MG63 (cell line): ENCODE measurements around the gene KRTAP10-3. TPM values are rescaled to one million over a fixed set of nuclear protein-coding genes. Genes with fewer than 3 reads are reported as not detected.
A peak's percentile ranks its signal among the peaks of the same experiment; 100 is the strongest.

ENCODE experiments used
- DNase-seq: peaks from one replicate; pipeline ENCODE4 v3.0.0-alpha.2; 2020
- H3K27me3 ChIP-seq: fragments of 250-450 bp; sonication (Bioruptor Pico); 2 replicates; pipeline ENCODE4 v1.5.1; 2020; ENCODE audit warnings: mild to moderate bottlenecking, moderate library complexity
- H3K36me3 ChIP-seq: fragments of 250-450 bp; sonication (Bioruptor Pico); 2 replicates; pipeline ENCODE4 v1.5.1; 2020; ENCODE audit warnings: mild to moderate bottlenecking, moderate library complexity
- H3K4me3 ChIP-seq: fragments of 250-450 bp; sonication (Bioruptor Pico); 2 replicates; pipeline ENCODE4 v1.5.1; 2020; ENCODE audit warnings: mild to moderate bottlenecking, moderate library complexity
- H3K9me3 ChIP-seq: fragments of 250-450 bp; sonication (Bioruptor Pico); 2 replicates; pipeline ENCODE4 v1.5.1; 2020; ENCODE audit warnings: mild to moderate bottlenecking, moderate library complexity
- total RNA-seq: library from RNA; depleted of rRNA; stranded (reverse); fragments of >200 nt; shearing (Covaris generic); gene quantifications from 2 replicates; pipeline ENCODE4 v1.2.3, GENCODE V29; 2014; ENCODE audit warnings: low replicate concordance

KRTAP10-3 gene
- total RNA-seq, 1 experiment from 2014 or later = not detected

GRCh38 chr21:44521301-44521927, 37.2 kb downstream of the KRTAP10-3 start:
- Histone ChIP-seq H3K4me3 (no peak overlapping the region), H3K27me3 (peaks cover 8% of the 10 kb centered on the region; the same call in 1 of the 2 replicates), H3K9me3 (peaks cover 14% of the 10 kb centered on the region), H3K36me3 (no peaks in the 10 kb centered on the region)
- no peak for DNase-seq

- Histone ChIP-seq H3K27me3 (peaks cover 8% of the 10 kb centered on the region; the same call in 1 of the 2 replicates), H3K36me3 (no peaks in the 10 kb centered on the region), H3K9me3 (peaks cover 14% of the 10 kb centered on the region), H3K4me3 (no peak overlapping the region)
- no peak for DNase-seq
Measured at GRCh38 chr21:44520326-44521300, 38.0 kb downstream of the KRTAP10-3 start.

GRCh38 chr21:44519346-44520325, 39.0 kb downstream of the KRTAP10-3 start:
- peaks cover 8% of the 10 kb centered on the region; the same call in 1 of the 2 replicates for H3K27me3 ChIP-seq
- H3K4me3 ChIP-seq = no peak overlapping the region
- no peaks in the 10 kb centered on the region for H3K36me3 ChIP-seq
- DNase-seq = no peak
- H3K9me3 ChIP-seq = peaks cover 11% of the 10 kb centered on the region

GRCh38 chr21:44518686-44519085, 39.9 kb downstream of the KRTAP10-3 start:
- Histone ChIP-seq H3K4me3 (no peak overlapping the region), H3K9me3 (peaks cover 6% of the 10 kb centered on the region), H3K36me3 (no peaks in the 10 kb centered on the region), H3K27me3 (peaks cover 8% of the 10 kb centered on the region; the same call in 1 of the 2 replicates)
- no peak for DNase-seq

GRCh38 chr21:44517175-44517899, 41.3 kb downstream of the KRTAP10-3 start:
- DNase-seq = peak; percentile 71
- peaks cover 8% of the 10 kb centered on the region; the same call in 1 of the 2 replicates for H3K27me3 ChIP-seq
- no peaks in the 10 kb centered on the region for H3K36me3 ChIP-seq
- H3K4me3 ChIP-seq = peak overlapping the region; percentile 6; the same call in 1 of the 2 replicates
- H3K9me3 ChIP-seq = peaks cover 3% of the 10 kb centered on the region; the same call in 1 of the 2 replicates

- Histone ChIP-seq H3K9me3 (peaks cover 3% of the 10 kb centered on the region; the same call in 1 of the 2 replicates), H3K36me3 (no peaks in the 10 kb centered on the region), H3K4me3 (no peak overlapping the region), H3K27me3 (peaks cover 8% of the 10 kb centered on the region; the same call in 1 of the 2 replicates)
- no peak for DNase-seq
Measured at GRCh38 chr21:44516828-44517174, 41.8 kb downstream of the KRTAP10-3 start.

GRCh38 chr21:44516342-44516741, 42.3 kb downstream of the KRTAP10-3 start:
- Histone ChIP-seq H3K4me3 (no peak overlapping the region), H3K27me3 (peaks cover 8% of the 10 kb centered on the region; the same call in 1 of the 2 replicates), H3K36me3 (no peaks in the 10 kb centered on the region), H3K9me3 (peaks cover 3% of the 10 kb centered on the region; the same call in 1 of the 2 replicates)
- DNase-seq = no peak

GRCh38 chr21:44515359-44516165, 43.0 kb downstream of the KRTAP10-3 start:
- DNase-seq = no peak
- Histone ChIP-seq H3K27me3 (peaks cover 8% of the 10 kb centered on the region; the same call in 1 of the 2 replicates), H3K36me3 (no peaks in the 10 kb centered on the region), H3K9me3 (peaks cover 3% of the 10 kb centered on the region; the same call in 1 of the 2 replicates), H3K4me3 (no peak overlapping the region)

- Histone ChIP-seq H3K36me3 (no peaks in the 10 kb centered on the region), H3K9me3 (peaks cover 3% of the 10 kb centered on the region; the same call in 1 of the 2 replicates), H3K27me3 (peaks cover 7% of the 10 kb centered on the region; the same call in 1 of the 2 replicates), H3K4me3 (no peak overlapping the region)
- DNase-seq = no peak
Measured at GRCh38 chr21:44514746-44515358, 43.7 kb downstream of the KRTAP10-3 start.

- H3K9me3 ChIP-seq = peaks cover 3% of the 10 kb centered on the region; the same call in 1 of the 2 replicates
- H3K4me3 ChIP-seq = no peak overlapping the region
- H3K27me3 ChIP-seq = peaks cover 2% of the 10 kb centered on the region; the same call in 1 of the 2 replicates
- no peak for DNase-seq
- H3K36me3 ChIP-seq = no peaks in the 10 kb centered on the region
Measured at GRCh38 chr21:44514218-44514520, 44.4 kb downstream of the KRTAP10-3 start.

GRCh38 chr21:44513389-44514217, 45.0 kb downstream of the KRTAP10-3 start:
- Histone ChIP-seq H3K9me3 (peaks cover 3% of the 10 kb centered on the region; the same call in 1 of the 2 replicates), H3K4me3 (no peak overlapping the region), H3K36me3 (no peaks in the 10 kb centered on the region), H3K27me3 (no peaks in the 10 kb centered on the region)
- DNase-seq = peak; percentile 44

- no peak for DNase-seq
- Histone ChIP-seq H3K9me3 (peaks cover 3% of the 10 kb centered on the region; the same call in 1 of the 2 replicates), H3K4me3 (no peak overlapping the region), H3K36me3 (no peaks in the 10 kb centered on the region), H3K27me3 (no peaks in the 10 kb centered on the region)
Measured at GRCh38 chr21:44512496-44513388, 45.9 kb downstream of the KRTAP10-3 start.

- Histone ChIP-seq H3K9me3 (no peaks in the 10 kb centered on the region), H3K27me3 (no peaks in the 10 kb centered on the region), H3K4me3 (no peak overlapping the region), H3K36me3 (no peaks in the 10 kb centered on the region)
- no peak for DNase-seq
Measured at GRCh38 chr21:44511938-44512275, 46.7 kb downstream of the KRTAP10-3 start.
